ENCODE results near the gene CLCN7. TPM values are rescaled to one million over a fixed set of nuclear protein-coding genes. Genes with fewer than 3 reads are reported as not detected.

The CLCN7 gene
- total RNA-seq, 1 donor from 2014 or later: 100 TPM

GRCh38 chr16:1464894-1465566, 9.8 kb downstream of the CLCN7 start:
- DNase-seq (ENCODE audit: extremely low read depth, low read depth, low spot score): no peak

GRCh38 chr16:1464196-1464893, 10.5 kb downstream of the CLCN7 start:
- no peak for DNase-seq (ENCODE audit: extremely low read depth, low read depth, low spot score)

GRCh38 chr16:1461146-1461545, 13.7 kb downstream of the CLCN7 start:
- DNase-seq (ENCODE audit: extremely low read depth, low read depth, low spot score): no peak

DNA sequence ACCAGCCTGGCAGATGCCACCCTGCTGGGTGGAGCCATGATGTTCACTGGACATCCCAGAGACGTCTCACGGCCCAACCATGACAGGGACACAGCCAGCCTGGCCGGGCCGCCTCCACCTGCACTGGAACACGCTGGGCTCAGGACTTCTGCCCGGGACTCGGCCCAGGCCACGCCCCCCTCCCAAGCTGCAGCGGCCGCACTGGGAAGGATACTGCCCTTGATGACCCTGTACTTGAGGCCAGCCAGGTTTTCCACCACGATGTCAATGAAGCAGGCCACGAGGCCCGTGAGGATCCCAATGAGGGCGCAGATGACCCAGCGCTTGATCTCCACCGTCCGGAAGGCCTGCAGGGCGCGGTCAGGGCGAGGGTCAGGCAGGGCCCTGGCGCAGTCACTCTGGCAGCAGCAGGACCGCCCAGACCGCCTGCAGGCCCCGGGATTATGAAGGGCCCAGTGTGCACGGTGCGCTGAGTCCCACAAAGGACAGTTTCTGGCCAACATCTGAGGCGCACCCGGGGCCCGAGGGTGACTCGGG, 14.2 kb downstream of the CLCN7 start:
- no peak for DNase-seq (ENCODE audit: extremely low read depth, low read depth, low spot score)

DNA sequence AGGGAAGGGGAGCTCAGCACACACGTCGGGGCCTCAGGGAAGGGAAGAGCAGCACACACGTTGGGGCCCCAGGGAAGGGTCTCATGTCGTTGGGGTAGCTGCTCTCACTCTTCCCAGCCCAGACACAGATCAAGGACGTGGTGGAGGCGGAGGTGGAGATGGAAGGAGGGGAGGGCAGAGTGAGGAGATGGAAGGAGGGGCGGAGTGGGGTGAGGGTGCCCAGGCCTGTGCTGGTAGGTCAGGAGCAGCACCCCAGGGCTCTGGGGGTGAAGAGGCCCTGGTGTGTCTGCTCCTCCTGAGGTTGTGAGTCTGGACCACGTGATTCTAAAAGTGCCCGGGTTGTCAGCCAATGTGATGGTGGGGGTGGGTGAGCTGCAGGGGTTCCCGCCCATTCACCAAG, 14.9 kb downstream of the CLCN7 start:
- DNase-seq (ENCODE audit: extremely low read depth, low read depth, low spot score): no peak

GRCh38 chr16:1458977-1459341, 15.9 kb downstream of the CLCN7 start:
- no peak for DNase-seq (ENCODE audit: extremely low read depth, low read depth, low spot score)

- DNase-seq (ENCODE audit: extremely low read depth, low read depth, low spot score): no peak
Measured at GRCh38 chr16:1458336-1458976, 16.4 kb downstream of the CLCN7 start.

DNA sequence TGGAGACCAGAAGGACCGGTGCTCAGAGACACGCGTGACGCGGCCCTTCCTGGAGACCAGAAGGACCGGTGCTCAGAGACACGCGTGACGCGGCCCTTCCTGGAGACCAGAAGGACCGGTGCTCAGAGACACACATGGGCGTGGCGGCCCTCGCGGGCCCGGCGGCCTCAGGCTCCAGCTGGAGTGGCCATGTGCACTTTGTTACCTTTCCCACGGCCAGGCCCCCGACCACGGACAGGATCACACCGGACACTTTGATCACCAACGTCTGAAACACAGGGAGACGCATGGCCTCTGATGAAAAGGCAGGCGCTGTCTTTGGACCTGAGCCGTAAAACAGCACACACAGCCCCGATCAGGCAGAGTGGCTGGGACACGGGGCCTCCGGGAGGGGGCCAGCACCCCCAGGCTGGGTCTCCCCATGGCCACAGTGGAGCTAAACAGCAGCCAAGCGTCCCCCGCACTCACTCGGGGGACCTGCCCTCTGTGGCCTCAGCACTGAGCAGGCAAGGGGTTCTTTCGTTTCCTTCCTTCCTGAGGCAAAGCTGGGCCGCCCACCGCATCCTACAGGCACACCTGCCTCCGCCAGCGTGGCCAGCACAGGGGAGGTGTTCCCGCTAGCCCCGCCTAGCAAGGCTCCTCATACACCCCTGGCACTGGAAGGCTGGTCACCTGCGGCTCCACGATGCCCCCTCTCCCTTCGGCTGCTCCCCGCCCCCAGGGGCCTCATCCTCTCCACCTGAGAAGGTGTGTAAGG, 17.2 kb downstream of the CLCN7 start:
- no peak for DNase-seq (ENCODE audit: extremely low read depth, low read depth, low spot score)

GRCh38 chr16:1456951-1457350, 17.9 kb downstream of the CLCN7 start:
- DNase-seq (ENCODE audit: extremely low read depth, low read depth, low spot score): no peak

- no peak for DNase-seq (ENCODE audit: extremely low read depth, low read depth, low spot score)
Measured at GRCh38 chr16:1455190-1456171, 19.3 kb downstream of the CLCN7 start.

DNA sequence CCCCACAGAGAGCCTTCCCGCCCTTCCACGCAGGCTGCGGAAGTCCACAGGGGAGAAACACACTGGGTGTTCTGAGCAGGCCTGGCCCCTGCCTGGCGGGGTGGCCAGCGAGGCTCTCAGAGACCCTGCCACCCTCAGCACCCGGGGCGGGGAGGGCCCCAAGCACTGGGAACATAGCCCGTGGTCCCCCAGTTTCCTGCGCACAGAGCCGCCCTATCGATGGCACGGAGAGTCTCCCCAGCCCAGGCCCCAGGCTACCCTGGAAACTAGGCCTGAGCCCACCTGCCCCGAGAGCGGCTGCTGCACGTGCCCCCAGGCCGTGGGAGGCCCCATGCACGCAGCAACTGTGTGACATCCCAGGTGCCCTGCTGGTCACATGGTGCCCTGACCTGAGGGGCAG, 20.3 kb downstream of the CLCN7 start:
- no peak for DNase-seq (ENCODE audit: extremely low read depth, low read depth, low spot score)

DNA sequence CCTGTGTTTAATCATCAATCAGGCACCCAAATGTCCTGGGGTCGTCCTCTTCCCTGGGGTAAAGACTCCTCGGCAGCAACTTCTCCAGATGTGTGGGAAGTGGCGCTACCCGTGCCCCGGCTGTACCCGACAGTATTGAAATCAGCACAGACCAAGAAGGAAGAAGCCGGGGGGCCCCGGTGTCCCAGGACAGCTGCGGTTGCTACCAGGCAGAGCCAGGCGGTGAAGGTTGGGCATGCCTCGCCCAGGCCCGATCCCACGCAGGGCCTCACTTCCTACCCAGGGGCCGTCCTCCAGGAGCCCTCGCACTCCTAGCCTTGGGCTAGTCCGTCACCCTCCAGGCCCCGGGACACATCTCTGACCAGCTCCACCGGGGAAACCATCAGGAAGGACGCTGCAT, 21.5 kb downstream of the CLCN7 start:
- DNase-seq (ENCODE audit: extremely low read depth, low read depth, low spot score): no peak

GRCh38 chr16:1452530-1452929, 22.3 kb downstream of the CLCN7 start:
- no peak for DNase-seq (ENCODE audit: extremely low read depth, low read depth, low spot score)

GRCh38 chr16:1451702-1452392, 23.0 kb downstream of the CLCN7 start:
- DNase-seq (ENCODE audit: extremely low read depth, low read depth, low spot score): no peak

DNA sequence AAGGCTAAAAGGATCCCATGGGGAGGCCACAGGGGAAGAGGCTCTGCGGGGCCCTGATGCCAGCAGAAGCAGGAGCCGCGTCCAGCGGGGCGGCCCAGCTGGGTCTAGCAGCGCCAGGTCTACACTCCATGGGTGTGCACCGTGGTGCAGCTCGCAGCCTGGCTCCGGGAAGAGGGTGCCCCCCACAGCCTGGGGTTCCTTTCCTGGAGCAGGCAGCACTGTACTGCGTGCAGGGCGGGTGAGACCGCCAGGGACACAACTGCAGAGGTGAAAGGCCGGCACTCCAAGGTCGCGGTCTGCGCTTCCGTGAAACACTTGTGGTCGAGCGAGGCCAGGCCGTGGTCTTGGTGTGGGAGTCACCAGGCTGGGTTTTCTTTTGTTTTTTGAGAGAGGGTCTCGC, 24.0 kb downstream of the CLCN7 start:
- no peak for DNase-seq (ENCODE audit: extremely low read depth, low read depth, low spot score)

GRCh38 chr16:1450218-1450617, 24.6 kb downstream of the CLCN7 start:
- DNase-seq (ENCODE audit: extremely low read depth, low read depth, low spot score): no peak

- no peak for DNase-seq (ENCODE audit: extremely low read depth, low read depth, low spot score)
Measured at GRCh38 chr16:1449201-1449788, 25.5 kb downstream of the CLCN7 start.

DNA sequence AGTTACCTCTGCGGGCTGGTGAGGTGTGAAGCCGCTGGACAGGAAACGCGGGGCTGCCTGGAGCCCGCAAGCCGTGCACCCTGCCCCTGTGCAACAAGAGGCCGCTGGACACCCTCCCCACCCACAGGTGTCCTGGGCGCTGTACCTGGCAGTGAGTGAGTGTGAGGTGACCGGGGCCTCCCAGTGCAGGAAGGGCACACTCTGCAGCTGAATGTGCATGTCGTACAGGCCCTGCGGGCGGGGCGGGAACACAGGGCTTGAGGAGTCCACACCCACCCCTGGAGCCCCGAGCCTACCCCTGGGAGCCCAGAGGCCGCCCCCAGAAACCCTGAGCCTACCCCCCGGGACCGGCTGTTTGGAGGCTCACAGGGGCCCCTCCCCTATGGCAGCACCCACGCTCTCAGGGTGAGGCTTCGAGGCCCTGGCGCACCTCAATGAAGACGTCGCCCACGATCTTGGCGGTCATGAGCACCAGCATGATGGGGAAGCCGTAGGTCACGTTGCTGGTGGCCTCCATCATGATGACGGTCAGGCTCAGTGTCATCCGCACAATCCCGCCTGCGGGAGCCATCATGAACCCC, 26.2 kb downstream of the CLCN7 start:
- DNase-seq (ENCODE audit: extremely low read depth, low read depth, low spot score): no peak

DNA sequence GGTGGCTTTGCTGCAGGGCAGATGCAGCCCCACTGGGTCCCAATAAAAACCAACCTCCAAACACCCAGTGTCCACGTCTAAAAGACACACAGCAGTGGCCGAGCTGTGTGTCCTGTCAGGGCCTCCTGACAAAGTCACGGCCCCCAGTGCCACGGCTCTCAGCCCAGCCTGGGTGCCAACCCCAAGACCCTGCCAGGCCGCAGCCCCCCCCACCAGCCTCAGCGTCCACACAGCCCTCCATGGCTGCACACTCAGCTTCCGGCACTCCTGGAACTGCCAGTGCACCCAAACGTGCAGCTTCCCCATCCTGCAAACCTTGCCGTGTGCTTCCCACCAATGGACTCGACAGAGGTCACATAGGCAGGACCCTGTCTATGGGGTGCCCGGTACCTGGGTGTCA, 26.9 kb downstream of the CLCN7 start:
- DNase-seq (ENCODE audit: extremely low read depth, low read depth, low spot score): no peak

All from glomerular endothelial cell (primary cell).